Endothelial cell of umbilical vein (primary cell): ENCODE data around the gene FGD5. TPM values are rescaled to one million over a fixed set of nuclear protein-coding genes. Genes with fewer than 3 reads are reported as not detected.

Source experiments
- BruUV-seq: library from RNA; stranded (reverse); fragments of 400-500 nt; replicated peaks from 2 replicates; lab custom pipeline; 2021; lab: Mats Ljungman, UMichigan
- CTCF ChIA-PET: fragments of 300-600, 350-600 bp; sonication (Branson Sonifier 250); formaldehyde crosslinking; loops from one replicate; lab custom pipeline; 2021; ENCODE audit warnings: antibody characterized with exemption, inconsistent platforms; lab: Charles Lee
- POLR2A ChIA-PET: fragments of 300-600, 350-600 bp; sonication (Branson Sonifier 250); formaldehyde crosslinking; loops from one replicate; lab custom pipeline; 2021; ENCODE audit warnings: antibody characterized with exemption, inconsistent platforms; lab: Charles Lee
- DNase-seq: peaks from one replicate; pipeline ENCODE4 v3.0.0-alpha.2; 2011; ENCODE audit warnings: low read depth, low spot score
- FAIRE-seq: peaks from 2 replicates; lab custom pipeline; 2011; peaks lifted over from hg19 to GRCh38; lab: Jason Lieb, UNC
- H2AFZ ChIP-seq: 2 replicates; pipeline ENCODE4 v1.6.0; 2012; ENCODE audit warnings: low read depth, low read length, control low read depth, inconsistent platforms
- H3K27ac ChIP-seq: 2 replicates; pipeline ENCODE4 v1.5.1; 2011; ENCODE audit warnings: low read depth, mild to moderate bottlenecking, control low read depth, low read length, moderate library complexity; ENCODE audit not compliant: insufficient read depth
- H3K27me3 ChIP-seq, 2 experiments: 2 replicates each; pipeline versions ENCODE4 v1.6.0 to v1.6.1; 2011; ENCODE audit warnings: low read length in 2 of 2, mixed read lengths in 1 of 2; ENCODE audit not compliant: control insufficient read depth in 2 of 2, insufficient read depth in 2 of 2
- H3K36me3 ChIP-seq, 2 experiments: 2 replicates in 1 of 2; 3 replicates in 1 of 2; pipeline ENCODE4 v1.5.1; 2011; ENCODE audit warnings: low read length in 2 of 2, mild to moderate bottlenecking in 1 of 2, moderate library complexity in 1 of 2; ENCODE audit not compliant: control insufficient read depth in 2 of 2, insufficient read depth in 2 of 2; ENCODE audit errors: extremely low read depth in 1 of 2
- H3K4me1 ChIP-seq: 3 replicates; pipeline ENCODE4 v1.5.1; 2011; ENCODE audit warnings: mild to moderate bottlenecking, low read length; ENCODE audit not compliant: control insufficient read depth, insufficient read depth; ENCODE audit errors: extremely low read depth
- H3K4me2 ChIP-seq: 2 replicates; pipeline ENCODE4 v1.6.1; 2011; ENCODE audit warnings: low read length, control low read depth, mixed read lengths; ENCODE audit not compliant: insufficient read depth
- H3K4me3 ChIP-seq, 3 experiments: fragments of 200-600 bp in 1 of 3; sonication (generic), shearing (Covaris generic) in 1 of 3; replicated peaks in 1 of 3; 2 replicates each; pipeline ENCODE4 v1.5.1; 2011 to 2016; ENCODE audit warnings: control low read depth in 3 of 3, low read length in 3 of 3, mild to moderate bottlenecking in 2 of 3, inconsistent platforms in 1 of 3, low read depth in 1 of 3, moderate library complexity in 1 of 3; ENCODE audit not compliant: insufficient read depth in 1 of 3
- H3K79me2 ChIP-seq: 2 replicates; pipeline ENCODE4 v1.6.0; 2012; ENCODE audit warnings: low read length, inconsistent platforms; ENCODE audit not compliant: control insufficient read depth, insufficient read depth
- H3K9ac ChIP-seq: replicated peaks from 2 replicates; pipeline ENCODE3; 2011; ENCODE audit warnings: low read length, control low read depth; ENCODE audit not compliant: insufficient read depth; ENCODE audit errors: extremely low read depth
- H3K9me1 ChIP-seq: replicated peaks from 3 replicates; pipeline ENCODE4 v1.6.0; 2011; ENCODE audit warnings: mild to moderate bottlenecking, low read length; ENCODE audit not compliant: control insufficient read depth, insufficient read depth; ENCODE audit errors: extremely low read depth
- H3K9me3 ChIP-seq: replicated peaks from 2 replicates; pipeline ENCODE4 v1.5.1; 2012; ENCODE audit warnings: low read length, inconsistent platforms; ENCODE audit not compliant: control insufficient read depth, insufficient read depth
- H4K20me1 ChIP-seq: replicated peaks from 2 replicates; pipeline ENCODE3; 2011; ENCODE audit warnings: mild to moderate bottlenecking, low read length; ENCODE audit not compliant: control insufficient read depth, insufficient read depth; ENCODE audit errors: extremely low read depth
- CTCF ChIP-seq, 2 donors: IDR thresholded peaks; 1 replicate in 1 of 2; 2 replicates in 1 of 2; pipeline ENCODE4 v1.5.1; 2011; ENCODE audit warnings: low read length in 2 of 2, mild to moderate bottlenecking in 2 of 2, moderate library complexity in 2 of 2, control low read depth in 1 of 2, inconsistent platforms in 1 of 2, low read depth in 1 of 2; ENCODE audit not compliant: insufficient read depth in 1 of 2; ENCODE audit errors: extremely low read depth in 1 of 2
- EZH2 ChIP-seq: IDR thresholded peaks from 2 replicates; pipeline ENCODE4 v1.6.1; 2012; ENCODE audit warnings: borderline replicate concordance, low read depth, mild to moderate bottlenecking, moderate library complexity, low read length, inconsistent platforms; ENCODE audit not compliant: severe bottlenecking
- FOS ChIP-seq: IDR thresholded peaks from 2 replicates; pipeline ENCODE4 v1.6.1; 2011; ENCODE audit warnings: mild to moderate bottlenecking, low read length, moderate library complexity, borderline replicate concordance; ENCODE audit not compliant: insufficient read depth
- GATA2 ChIP-seq: IDR thresholded peaks from 2 replicates; pipeline ENCODE4 v1.7.0; 2011; ENCODE audit warnings: low read depth, mild to moderate bottlenecking, moderate library complexity, mixed read lengths, low read length; ENCODE audit not compliant: insufficient read length, insufficient read depth
- MYC ChIP-seq: IDR thresholded peaks from one replicate; pipeline ENCODE4 v1.6.1; 2011; ENCODE audit warnings: mild to moderate bottlenecking, low read depth, low read length
- POLR2A ChIP-seq: IDR thresholded peaks from 2 replicates; pipeline ENCODE4 v1.6.1; 2012; ENCODE audit warnings: low read depth, mild to moderate bottlenecking, control low read depth, low read length
- POLR2AphosphoS5 ChIP-seq: IDR thresholded peaks from 2 replicates; pipeline ENCODE4 v1.6.1; 2012; ENCODE audit warnings: low read depth, mild to moderate bottlenecking, control low read depth, low read length, moderate library complexity; ENCODE audit not compliant: insufficient read depth
- dilution Hi-C: fragments of 300-500 bp; cut with MboI; formaldehyde crosslinking; loops from one replicate; pipeline ENCODE4 v1.15.0; 2019; ENCODE audit warnings: low sequenced_read_pairs; ENCODE audit not compliant: extremely low pct_ligation_motif_present
- intact Hi-C: fragments of 100-400 bp; cut with micrococcal nuclease; formaldehyde crosslinking; loops from one replicate; pipeline ENCODE4 v1.10.0; 2022
- polyA plus RNA-seq, 4 experiments: library from polyadenylated mRNA; depleted of rRNA in 3 of 4; stranded (reverse) in 3 of 4; unstranded in 1 of 4; fragments of >200 nt; gene quantifications; 2 replicates each; pipeline versions ENCODE4 v1.2.1 to v1.2.3, GENCODE V29; 2011 to 2012; ENCODE audit warnings: missing spikeins in 1 of 4
- total RNA-seq: library from RNA; stranded (reverse); gene quantifications from 2 replicates; pipeline ENCODE4 v1.2.3, GENCODE V29; 2021

The FGD5 gene
- total and polyA plus RNA-seq, 2 donors (not counting 3 experiments of a cell fraction or from before 2014, with no cell fraction given): 49.6 to 134 TPM

GRCh38 chr3:14905055-14905657 lies 86.4 kb downstream of the FGD5 start:
- BruUV-seq: no TSS peak
- DNase-seq (no peak), FAIRE-seq (no peak)
- no peaks in the 10 kb centered on the region for H3K9me3 ChIP-seq
- no peaks in the 10 kb centered on the region for H3K79me2 ChIP-seq
- no peaks in the 10 kb centered on the region for H3K27me3 ChIP-seq
- peaks cover 4 to 60% of the 10 kb centered on the region in 2 experiments for H3K36me3 ChIP-seq
- no peak for TF ChIP-seq POLR2AphosphoS5
- TF ChIP-seq FOS: no peak
- TF ChIP-seq EZH2: no peak
- no peak for TF ChIP-seq GATA2
- no peak for TF ChIP-seq POLR2A
- no peak for TF ChIP-seq MYC
- no peak for TF ChIP-seq CTCF (IDR thresholded peaks at IDR 0.05; ENCODE audit: extremely low read depth in 1 of 2, insufficient read depth in 1 of 2, low read depth in 1 of 2, low read length in 2 of 2)
- no peak overlapping the region for H2AFZ ChIP-seq
- no peaks in the 10 kb centered on the region for H3K4me1 ChIP-seq
- CTCF ChIA-PET: interaction anchor here (0.9 to 1.2 kb wide), 2 partner anchors 16 to 82 kb away, joined by 3 read pairs; no protein-coding TSS in a partner anchor
- intact Hi-C loops (no loop called here), dilution Hi-C loops (no loop called here)
- H3K9me1 ChIP-seq: no peaks in the 10 kb centered on the region
- no peaks in the 10 kb centered on the region for H4K20me1 ChIP-seq
- H3K4me3 ChIP-seq: no peak overlapping the region
- no peak overlapping the region for H3K9ac ChIP-seq
- H3K4me2 ChIP-seq: no peak overlapping the region
- no peak overlapping the region for H3K27ac ChIP-seq
- POLR2A ChIA-PET: no interaction called here
